ENCODE results near the gene UBL5. TPM values are rescaled to one million over a fixed set of nuclear protein-coding genes. Genes with fewer than 3 reads are reported as not detected.

UBL5 gene
- total RNA-seq, 1 donor from 2014 or later: 169 TPM

- Histone ChIP-seq H3K4me1 (no peaks in the 10 kb centered on the region), H3K27ac (no peak overlapping the region), H3K9me3 (no peaks in the 10 kb centered on the region), H3K4me3 (no peak overlapping the region), H3K27me3 (no peaks in the 10 kb centered on the region), H3K36me3 (peaks cover 25 to 29% of the 10 kb centered on the region in 2 donors)
- intact Hi-C loops (cut with DNase I): no loop called here
- TF ChIP-seq CTCF (IDR thresholded peaks at IDR 0.05): no peak
- no peak for DNase-seq (ENCODE audit: low spot score in 2 of 2)
These were observed 22.7 kb downstream of the UBL5 start for GRCh38 chr19:9850235-9850959.

GRCh38 chr19:9854282-9854846, 26.6 kb downstream of the UBL5 start:
- no peak overlapping the region for H3K4me3 ChIP-seq
- no peak overlapping the region for H3K27ac ChIP-seq
- no peaks in the 10 kb centered on the region for H3K27me3 ChIP-seq
- peaks cover 2 to 12% of the 10 kb centered on the region in 2 donors for H3K36me3 ChIP-seq
- no peak for TF ChIP-seq CTCF (IDR thresholded peaks at IDR 0.05)
- intact Hi-C loops (cut with DNase I): no loop called here
- no peaks in the 10 kb centered on the region for H3K9me3 ChIP-seq
- H3K4me1 ChIP-seq: no peaks in the 10 kb centered on the region
- no peak for DNase-seq (ENCODE audit: low spot score in 2 of 2)

GRCh38 chr19:9856609-9857008, 28.9 kb downstream of the UBL5 start:
- H3K27me3 ChIP-seq: no peaks in the 10 kb centered on the region
- H3K4me3 ChIP-seq: no peak overlapping the region
- no peaks in the 10 kb centered on the region for H3K4me1 ChIP-seq
- H3K9me3 ChIP-seq: no peaks in the 10 kb centered on the region
- no peak overlapping the region for H3K27ac ChIP-seq
- DNase-seq (ENCODE audit: low spot score in 2 of 2): no peak
- no peak for TF ChIP-seq CTCF (IDR thresholded peaks at IDR 0.05)
- intact Hi-C loops (cut with DNase I): no loop called here
- no peaks in the 10 kb centered on the region for H3K36me3 ChIP-seq

- H3K36me3 ChIP-seq: no peaks in the 10 kb centered on the region
- H3K4me3 ChIP-seq: no peak overlapping the region
- no peaks in the 10 kb centered on the region for H3K27me3 ChIP-seq
- DNase-seq (ENCODE audit: low spot score in 2 of 2): no peak
- H3K27ac ChIP-seq: no peak overlapping the region
- no peaks in the 10 kb centered on the region for H3K4me1 ChIP-seq
- no peaks in the 10 kb centered on the region for H3K9me3 ChIP-seq
- no peak for TF ChIP-seq CTCF (IDR thresholded peaks at IDR 0.05)
- intact Hi-C loops (cut with DNase I): no loop called here
These were observed 29.5 kb downstream of the UBL5 start for GRCh38 chr19:9857076-9857721.

- Histone ChIP-seq H3K27me3 (no peaks in the 10 kb centered on the region), H3K4me1 (no peaks in the 10 kb centered on the region), H3K27ac (no peak overlapping the region), H3K36me3 (no peaks in the 10 kb centered on the region), H3K9me3 (no peaks in the 10 kb centered on the region), H3K4me3 (no peak overlapping the region)
- DNase-seq (ENCODE audit: low spot score in 2 of 2): no peak
- intact Hi-C loops (cut with DNase I): no loop called here
- TF ChIP-seq CTCF (IDR thresholded peaks at IDR 0.05): no peak
These were observed 30.4 kb downstream of the UBL5 start for GRCh38 chr19:9857920-9858746.

Measured in ascending aorta (tissue), 2 donors.